Measurements from ENCODE around the gene UGT1A3. TPM values are rescaled to one million over a fixed set of nuclear protein-coding genes. Genes with fewer than 3 reads are reported as not detected.

Gene UGT1A3
- total RNA-seq, 1 donor from 2014 or later = not detected

DNA sequence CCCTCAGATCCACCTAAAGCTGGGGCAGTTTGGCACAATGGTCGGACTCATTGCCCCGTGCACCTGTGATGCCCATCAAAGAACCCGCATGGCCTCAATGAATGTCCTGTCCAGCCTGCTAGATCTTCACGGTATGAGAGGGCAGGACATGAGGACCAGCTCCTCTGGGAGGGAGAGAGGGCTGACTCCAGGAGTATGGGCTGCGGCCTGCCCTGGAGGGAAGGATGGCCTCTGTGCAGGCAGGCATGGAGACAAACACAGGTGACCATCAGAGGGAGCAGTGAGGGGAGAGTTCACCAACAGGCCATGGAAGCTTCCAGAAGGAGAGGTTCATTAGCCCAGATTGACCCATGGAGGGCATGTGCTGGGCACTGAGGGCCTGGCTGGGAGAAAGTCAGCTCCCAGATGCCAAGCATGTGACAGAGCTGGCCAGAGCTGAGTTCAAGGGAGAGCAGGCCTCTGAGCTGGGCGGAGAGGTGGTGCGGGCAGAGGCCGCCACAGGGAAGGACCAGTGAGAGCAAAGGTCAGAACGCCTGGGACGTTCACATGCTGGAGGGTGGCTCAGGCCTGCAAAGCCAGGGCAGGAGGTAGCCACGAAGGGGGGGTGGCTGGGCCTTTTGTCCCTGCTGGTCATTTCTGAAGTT is 89.3 kb downstream of the UGT1A3 start:
- H3K4me3 Mint-ChIP-seq (ENCODE audit: unreplicated experiment) = no peak overlapping the region
- TF ChIP-seq, protein P1, sequence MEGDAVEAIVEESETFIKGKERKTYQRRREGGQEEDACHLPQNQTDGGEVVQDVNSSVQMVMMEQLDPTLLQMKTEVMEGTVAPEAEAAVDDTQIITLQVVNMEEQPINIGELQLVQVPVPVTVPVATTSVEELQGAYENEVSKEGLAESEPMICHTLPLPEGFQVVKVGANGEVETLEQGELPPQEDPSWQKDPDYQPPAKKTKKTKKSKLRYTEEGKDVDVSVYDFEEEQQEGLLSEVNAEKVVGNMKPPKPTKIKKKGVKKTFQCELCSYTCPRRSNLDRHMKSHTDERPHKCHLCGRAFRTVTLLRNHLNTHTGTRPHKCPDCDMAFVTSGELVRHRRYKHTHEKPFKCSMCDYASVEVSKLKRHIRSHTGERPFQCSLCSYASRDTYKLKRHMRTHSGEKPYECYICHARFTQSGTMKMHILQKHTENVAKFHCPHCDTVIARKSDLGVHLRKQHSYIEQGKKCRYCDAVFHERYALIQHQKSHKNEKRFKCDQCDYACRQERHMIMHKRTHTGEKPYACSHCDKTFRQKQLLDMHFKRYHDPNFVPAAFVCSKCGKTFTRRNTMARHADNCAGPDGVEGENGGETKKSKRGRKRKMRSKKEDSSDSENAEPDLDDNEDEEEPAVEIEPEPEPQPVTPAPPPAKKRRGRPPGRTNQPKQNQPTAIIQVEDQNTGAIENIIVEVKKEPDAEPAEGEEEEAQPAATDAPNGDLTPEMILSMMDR (IDR thresholded peaks at IDR 0.05) = no peak
- no peak for DNase-seq (ENCODE audit: low spot score)
- H3K36me3 Mint-ChIP-seq (ENCODE audit: low read depth) = peaks cover 1% of the 10 kb centered on the region
- no peaks in the 10 kb centered on the region for H3K9me3 Mint-ChIP-seq (ENCODE audit: low read depth)
- H3K4me1 Mint-ChIP-seq (ENCODE audit: low read depth) = peaks cover 24% of the 10 kb centered on the region
- peak overlapping the region; percentile 49 for H3K27ac Mint-ChIP-seq (ENCODE audit: unreplicated experiment)
- H3K27me3 Mint-ChIP-seq (ENCODE audit: low read depth) = peaks cover 6% of the 10 kb centered on the region

DNA sequence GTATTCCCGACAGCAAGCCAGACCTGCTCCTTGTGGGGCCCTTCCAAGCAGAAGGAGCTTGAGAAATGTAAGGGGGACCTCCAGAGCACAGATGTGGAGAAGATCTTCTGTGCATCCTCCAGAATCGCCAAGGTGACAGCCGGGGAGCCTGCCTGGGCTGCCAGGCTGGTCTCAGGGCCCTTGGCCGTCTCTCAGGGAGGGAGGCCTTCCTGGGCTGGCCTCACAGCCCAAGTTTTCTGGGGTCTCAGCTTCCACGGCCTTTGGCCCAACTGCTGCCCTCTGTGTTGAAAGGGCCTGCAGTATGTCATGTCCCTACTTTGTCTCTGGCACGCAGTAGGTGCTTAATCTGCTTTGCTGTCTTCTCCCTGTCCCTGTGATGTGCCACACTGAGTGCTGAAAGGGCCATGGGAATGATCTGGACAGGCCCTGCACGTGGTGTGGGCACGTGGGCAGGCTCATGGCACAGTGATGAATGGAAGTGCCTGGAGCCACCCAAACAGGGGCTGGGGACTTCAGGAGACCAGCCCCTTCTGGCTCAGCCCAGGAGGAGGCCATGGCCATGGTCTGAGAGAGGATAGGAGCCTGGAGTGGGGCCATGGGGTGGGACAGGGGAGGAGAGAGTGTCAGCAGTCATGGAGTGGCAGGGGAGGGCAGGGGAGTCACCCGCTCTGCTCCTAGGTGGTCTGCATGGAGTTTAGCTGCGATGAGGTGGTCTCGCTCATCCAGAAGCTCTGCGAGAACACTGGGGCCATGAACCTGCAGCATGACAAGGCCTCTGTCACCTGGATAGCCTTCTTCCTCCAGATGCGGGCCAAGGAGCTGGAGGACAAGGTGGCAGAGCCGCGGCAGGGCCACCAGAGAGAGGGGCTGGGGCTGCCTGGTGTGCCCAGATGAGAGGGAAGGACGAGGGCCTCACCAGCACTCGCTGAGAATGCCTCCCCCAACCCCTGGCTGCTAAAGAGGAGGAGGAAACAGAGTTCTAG is 90.1 kb downstream of the UGT1A3 start:
- no peak for DNase-seq (ENCODE audit: low spot score)
- peaks cover 24% of the 10 kb centered on the region for H3K4me1 Mint-ChIP-seq (ENCODE audit: low read depth)
- peaks cover 1% of the 10 kb centered on the region for H3K36me3 Mint-ChIP-seq (ENCODE audit: low read depth)
- H3K27me3 Mint-ChIP-seq (ENCODE audit: low read depth) = peaks cover 6% of the 10 kb centered on the region
- TF ChIP-seq, protein P1 (IDR thresholded peaks at IDR 0.05) = no peak
- H3K4me3 Mint-ChIP-seq (ENCODE audit: unreplicated experiment) = no peak overlapping the region
- no peaks in the 10 kb centered on the region for H3K9me3 Mint-ChIP-seq (ENCODE audit: low read depth)
- H3K27ac Mint-ChIP-seq (ENCODE audit: unreplicated experiment) = no peak overlapping the region

DNA sequence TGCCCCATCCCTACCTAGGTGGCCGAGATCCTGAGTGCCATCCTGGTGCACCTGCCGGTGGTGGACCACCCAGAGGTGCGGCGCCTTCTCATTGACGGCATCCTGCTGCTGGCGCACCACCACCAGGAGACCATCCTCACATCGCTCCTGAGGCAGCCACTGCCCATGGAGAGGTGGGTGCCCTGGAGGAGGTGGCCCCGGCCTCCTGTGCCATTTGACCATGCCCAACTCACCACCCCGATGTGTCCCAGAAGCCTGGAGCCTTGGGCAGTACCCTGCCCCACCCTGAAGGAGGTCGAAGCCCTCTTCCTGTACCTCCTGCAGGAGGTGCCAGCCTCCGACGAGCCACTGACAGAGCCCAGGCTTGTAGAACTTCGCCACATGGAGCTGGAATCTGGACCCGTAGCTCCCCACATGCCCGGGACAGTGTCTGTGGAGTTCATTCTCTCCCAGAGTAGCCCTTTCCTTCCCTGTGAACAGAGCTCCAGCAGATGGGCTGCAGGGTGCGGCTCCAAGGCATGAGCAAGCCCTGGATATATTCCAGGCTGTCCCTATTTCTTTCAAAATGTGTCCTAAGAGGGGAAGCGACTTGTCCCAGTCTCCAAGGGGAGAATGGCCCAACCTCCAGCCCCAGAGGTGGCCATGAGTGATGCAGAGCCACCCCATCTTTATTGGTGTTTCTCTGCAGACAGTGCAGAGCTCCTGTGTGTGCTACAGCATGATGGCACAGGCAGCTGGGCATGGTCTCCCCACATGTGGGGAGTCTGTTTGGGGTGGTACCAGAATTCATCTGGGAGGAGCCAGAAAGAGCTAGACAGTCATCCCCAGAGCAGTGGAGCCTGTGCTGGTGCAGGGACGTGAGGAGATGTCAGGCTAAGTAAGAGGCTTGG is 91.3 kb downstream of the UGT1A3 start:
- no peak overlapping the region for H3K4me3 Mint-ChIP-seq (ENCODE audit: unreplicated experiment)
- TF ChIP-seq, protein P1 (IDR thresholded peaks at IDR 0.05) = no peak
- peaks cover 6% of the 10 kb centered on the region for H3K27me3 Mint-ChIP-seq (ENCODE audit: low read depth)
- peaks cover 1% of the 10 kb centered on the region for H3K36me3 Mint-ChIP-seq (ENCODE audit: low read depth)
- DNase-seq (ENCODE audit: low spot score) = peak; percentile 82
- no peak overlapping the region for H3K27ac Mint-ChIP-seq (ENCODE audit: unreplicated experiment)
- no peaks in the 10 kb centered on the region for H3K9me3 Mint-ChIP-seq (ENCODE audit: low read depth)
- H3K4me1 Mint-ChIP-seq (ENCODE audit: low read depth) = peaks cover 24% of the 10 kb centered on the region

DNA sequence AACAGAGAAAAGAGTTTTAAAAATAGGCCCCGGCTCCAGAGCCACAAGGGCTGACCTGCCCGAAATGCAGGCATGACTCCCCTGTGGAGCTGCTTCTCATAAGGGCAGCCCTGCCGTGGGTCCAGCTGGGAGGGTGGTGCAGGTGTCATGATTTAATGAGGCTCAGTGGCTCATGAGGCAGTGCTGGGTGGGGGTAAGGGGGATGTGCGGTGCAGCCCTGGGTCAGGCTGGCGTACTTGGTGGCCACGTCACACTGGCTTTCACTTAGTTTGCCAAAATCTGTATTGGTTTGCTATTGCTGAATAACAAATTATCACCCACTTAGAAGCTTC is 91.9 kb downstream of the UGT1A3 start:
- peaks cover 1% of the 10 kb centered on the region for H3K36me3 Mint-ChIP-seq (ENCODE audit: low read depth)
- peak; percentile 50 for DNase-seq (ENCODE audit: low spot score)
- peaks cover 6% of the 10 kb centered on the region for H3K27me3 Mint-ChIP-seq (ENCODE audit: low read depth)
- no peak overlapping the region for H3K4me3 Mint-ChIP-seq (ENCODE audit: unreplicated experiment)
- TF ChIP-seq, protein P1 (IDR thresholded peaks at IDR 0.05) = no peak
- H3K4me1 Mint-ChIP-seq (ENCODE audit: low read depth) = peaks cover 22% of the 10 kb centered on the region
- no peak overlapping the region for H3K27ac Mint-ChIP-seq (ENCODE audit: unreplicated experiment)
- H3K9me3 Mint-ChIP-seq (ENCODE audit: low read depth) = no peaks in the 10 kb centered on the region

DNA sequence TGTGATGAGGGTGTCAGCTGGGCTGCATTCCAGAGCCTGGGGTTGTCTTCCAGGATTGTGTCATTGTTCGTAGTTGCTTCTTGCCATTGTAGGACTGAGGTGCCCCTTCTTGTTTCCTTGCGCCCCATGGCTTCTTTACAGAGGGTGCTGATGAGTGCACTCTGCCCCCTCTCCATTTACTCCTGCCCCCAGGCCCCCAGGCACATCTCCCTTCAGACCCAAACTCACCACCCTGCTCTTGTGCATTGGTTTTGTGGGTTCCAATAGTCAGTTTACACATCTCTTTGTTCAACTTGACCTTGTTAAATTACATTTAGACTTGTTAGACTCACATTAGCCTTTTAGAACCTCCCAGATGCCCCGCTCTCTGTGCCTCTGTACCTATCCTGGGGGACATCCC is 92.4 kb downstream of the UGT1A3 start:
- Mint-ChIP-seq H3K27me3 (ENCODE audit: low read depth) (peaks cover 6% of the 10 kb centered on the region), H3K36me3 (ENCODE audit: low read depth) (peaks cover 1% of the 10 kb centered on the region), H3K27ac (ENCODE audit: unreplicated experiment) (no peak overlapping the region), H3K4me3 (ENCODE audit: unreplicated experiment) (no peak overlapping the region), H3K4me1 (ENCODE audit: low read depth) (peaks cover 17% of the 10 kb centered on the region), H3K9me3 (ENCODE audit: low read depth) (peaks cover 1% of the 10 kb centered on the region)
- peak; percentile 25 for DNase-seq (ENCODE audit: low spot score)
- TF ChIP-seq, protein P1 (IDR thresholded peaks at IDR 0.05) = no peak

Measured in chondrocyte (in vitro differentiated cells).